Colonic mucosa (tissue), 4 donors: ENCODE data around the gene GRIP1. TPM values are rescaled to one million over a fixed set of nuclear protein-coding genes. Genes with fewer than 3 reads are reported as not detected.
A peak's percentile ranks its signal among the peaks of the same experiment; 100 is the strongest.

ENCODE experiments used
- DNase-seq: peaks from one replicate; pipeline ENCODE4 v3.0.0-alpha.2; 2020
- H3K27ac ChIP-seq: fragments of 200-600 bp; one replicate; pipeline ENCODE4 v1.8.0; 2021
- H3K27me3 ChIP-seq: fragments of 200-600 bp; one replicate; pipeline ENCODE4 v1.8.0; 2021
- H3K36me3 ChIP-seq: fragments of 200-600 bp; one replicate; pipeline ENCODE4 v1.8.0; 2021
- H3K4me1 ChIP-seq: fragments of 200-600 bp; one replicate; pipeline ENCODE4 v1.8.0; 2021; ENCODE audit warnings: mild to moderate bottlenecking
- H3K4me3 ChIP-seq: fragments of 200-600 bp; one replicate; pipeline ENCODE4 v1.8.0; 2021
- H3K9ac ChIP-seq, 2 donors: one replicate each; pipeline ENCODE4 v1.7.0; 2013; ENCODE audit warnings: control low read depth in 2 of 2, low read depth in 2 of 2, low read length in 2 of 2
- H3K9me3 ChIP-seq: fragments of 200-600 bp; one replicate; pipeline ENCODE4 v1.8.0; 2021
- CTCF ChIP-seq: fragments of 200-600 bp; IDR thresholded peaks from one replicate; pipeline ENCODE4 v1.8.0; 2022; ENCODE audit warnings: antibody characterized with exemption, mild to moderate bottlenecking
- intact Hi-C: fragments of 100-400 bp; cut with DNase I; formaldehyde crosslinking; loops from one replicate; pipeline ENCODE4 v1.14.1; 2022
- total RNA-seq, 2 donors: library from RNA; stranded (reverse); fragmentation: NEBNext Ultra II Directional in 1 of 2; extraction: Animal tissue kit (Norgen Biotek cat#: 25700) in 1 of 2; gene quantifications; one replicate each; pipeline ENCODE4 v1.2.1, GENCODE V29; 2021
- donor health status: healthy.
- donor health status: DM: no; HTN: no; CAD: no.
- donor health status: DM: no; HTN: no; CAD: no.

Gene GRIP1
- total RNA-seq, 2 donors from 2014 or later, result 3.7 to 6.2 TPM

GRCh38 chr12:66361703-66362102 lies 317.2 kb downstream of the GRIP1 start:
- Histone ChIP-seq H3K9ac (no peak overlapping the region), H3K27ac (no peak overlapping the region), H3K36me3 (no peaks in the 10 kb centered on the region), H3K9me3 (no peaks in the 10 kb centered on the region), H3K27me3 (no peaks in the 10 kb centered on the region), H3K4me1 (no peaks in the 10 kb centered on the region), H3K4me3 (no peak overlapping the region)
- no peak for TF ChIP-seq CTCF
- DNase-seq, result no peak
- intact Hi-C loops, result no loop called here

GRCh38 chr12:66359300-66359699 lies 319.6 kb downstream of the GRIP1 start:
- no peaks in the 10 kb centered on the region for H3K27me3 ChIP-seq
- no peaks in the 10 kb centered on the region for H3K9me3 ChIP-seq
- H3K36me3 ChIP-seq, result no peaks in the 10 kb centered on the region
- no peak for DNase-seq
- TF ChIP-seq CTCF, result no peak
- no peak overlapping the region for H3K9ac ChIP-seq
- intact Hi-C loops, result no loop called here
- H3K4me3 ChIP-seq, result no peak overlapping the region
- no peaks in the 10 kb centered on the region for H3K4me1 ChIP-seq
- no peak overlapping the region for H3K27ac ChIP-seq

GRCh38 chr12:66354291-66354690 lies 324.6 kb downstream of the GRIP1 start:
- intact Hi-C loops, result loop anchor here (5.0 kb wide), 1 partner anchor 338 kb away; no protein-coding TSS in a partner anchor
- no peak overlapping the region for H3K4me3 ChIP-seq
- H3K27me3 ChIP-seq, result no peaks in the 10 kb centered on the region
- H3K9ac ChIP-seq, result no peak overlapping the region
- H3K27ac ChIP-seq, result no peak overlapping the region
- no peak for DNase-seq
- no peaks in the 10 kb centered on the region for H3K9me3 ChIP-seq
- TF ChIP-seq CTCF, result no peak
- no peaks in the 10 kb centered on the region for H3K4me1 ChIP-seq
- H3K36me3 ChIP-seq, result no peaks in the 10 kb centered on the region

GRCh38 chr12:66352899-66353298 lies 326.0 kb downstream of the GRIP1 start:
- Histone ChIP-seq H3K4me1 (no peaks in the 10 kb centered on the region), H3K9ac (no peak overlapping the region), H3K27ac (no peak overlapping the region), H3K27me3 (no peaks in the 10 kb centered on the region), H3K36me3 (no peaks in the 10 kb centered on the region), H3K9me3 (no peaks in the 10 kb centered on the region), H3K4me3 (no peak overlapping the region)
- intact Hi-C loops, result loop anchor here (5.0 kb wide), 1 partner anchor 339 kb away; no protein-coding TSS in a partner anchor
- DNase-seq, result no peak
- TF ChIP-seq CTCF, result no peak

GRCh38 chr12:66352197-66352596 lies 326.7 kb downstream of the GRIP1 start:
- Histone ChIP-seq H3K27me3 (no peaks in the 10 kb centered on the region), H3K4me1 (no peaks in the 10 kb centered on the region), H3K27ac (no peak overlapping the region), H3K4me3 (no peak overlapping the region), H3K36me3 (no peaks in the 10 kb centered on the region), H3K9ac (no peak overlapping the region), H3K9me3 (no peaks in the 10 kb centered on the region)
- intact Hi-C loops, result loop anchor here (5.0 kb wide), 1 partner anchor 340 kb away; no protein-coding TSS in a partner anchor
- TF ChIP-seq CTCF, result no peak
- peak; percentile 19 for DNase-seq
